ENCODE results near the gene AXIN1. TPM values are rescaled to one million over a fixed set of nuclear protein-coding genes. Genes with fewer than 3 reads are reported as not detected.

The AXIN1 gene
- total and polyA plus RNA-seq, 5 donors from 2014 or later = 1.1 to 45.2 (median 1.7) TPM

DNA sequence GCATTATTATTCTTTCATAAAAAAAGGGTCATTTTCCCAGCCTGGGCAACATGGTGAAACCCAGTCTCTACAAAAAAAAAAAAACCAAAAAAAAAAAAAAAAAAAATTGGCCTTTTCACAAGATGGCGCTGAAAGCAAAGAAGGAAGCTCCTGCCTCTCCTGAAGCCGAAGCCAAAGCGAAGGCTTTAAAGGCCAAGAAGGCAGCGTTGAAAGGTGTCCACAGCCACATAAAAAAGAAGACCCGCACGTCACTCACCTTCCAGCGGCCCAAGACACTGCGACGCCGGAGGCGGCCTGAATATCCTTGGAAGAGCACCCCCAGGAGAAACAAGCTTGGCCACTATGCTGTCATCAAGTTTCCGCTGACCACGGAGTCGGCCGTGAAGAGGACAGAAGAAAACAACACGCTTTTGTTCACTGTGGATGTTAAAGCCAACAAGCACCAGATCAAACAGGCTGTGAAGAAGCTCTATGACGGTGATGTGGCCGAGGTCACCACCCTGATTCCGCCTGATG lies 34.2 kb upstream of the AXIN1 start:
- Histone ChIP-seq H3K4me1 (ENCODE audit: control insufficient read depth, insufficient read depth, low read length, poor library complexity, severe bottlenecking) (peaks cover 19% of the 10 kb centered on the region), H3K9me3 (ENCODE audit: control insufficient read depth in 2 of 2, low read length in 2 of 2) (no peaks in the 10 kb centered on the region), H3K27ac (ENCODE audit: insufficient read depth, low read length, poor library complexity, severe bottlenecking) (no peak overlapping the region), H3K27me3 (ENCODE audit: control insufficient read depth, insufficient read depth, low read length) (no peaks in the 10 kb centered on the region), H3K36me3 (ENCODE audit: control insufficient read depth, insufficient read depth, low read length) (no peaks in the 10 kb centered on the region), H3K4me3 (ENCODE audit: low read depth, low read length) (no peak overlapping the region)
- DNase-seq (no peak), ATAC-seq (ENCODE audit: low read depth in 2 of 2) (no peak)
- H3K9me3 Mint-ChIP-seq = no peaks in the 10 kb centered on the region
- peak overlapping the region in 1 of 4 donors; percentile 33 for H3K4me3 Mint-ChIP-seq
- peaks cover 5 to 19% (median 9%) of the 10 kb centered on the region in 4 donors for H3K4me1 Mint-ChIP-seq
- H3K36me3 Mint-ChIP-seq = no peaks in the 10 kb centered on the region
- H3K27me3 Mint-ChIP-seq = peaks cover 5% of the 10 kb centered on the region
- H3K27ac Mint-ChIP-seq = no peak overlapping the region

DNA sequence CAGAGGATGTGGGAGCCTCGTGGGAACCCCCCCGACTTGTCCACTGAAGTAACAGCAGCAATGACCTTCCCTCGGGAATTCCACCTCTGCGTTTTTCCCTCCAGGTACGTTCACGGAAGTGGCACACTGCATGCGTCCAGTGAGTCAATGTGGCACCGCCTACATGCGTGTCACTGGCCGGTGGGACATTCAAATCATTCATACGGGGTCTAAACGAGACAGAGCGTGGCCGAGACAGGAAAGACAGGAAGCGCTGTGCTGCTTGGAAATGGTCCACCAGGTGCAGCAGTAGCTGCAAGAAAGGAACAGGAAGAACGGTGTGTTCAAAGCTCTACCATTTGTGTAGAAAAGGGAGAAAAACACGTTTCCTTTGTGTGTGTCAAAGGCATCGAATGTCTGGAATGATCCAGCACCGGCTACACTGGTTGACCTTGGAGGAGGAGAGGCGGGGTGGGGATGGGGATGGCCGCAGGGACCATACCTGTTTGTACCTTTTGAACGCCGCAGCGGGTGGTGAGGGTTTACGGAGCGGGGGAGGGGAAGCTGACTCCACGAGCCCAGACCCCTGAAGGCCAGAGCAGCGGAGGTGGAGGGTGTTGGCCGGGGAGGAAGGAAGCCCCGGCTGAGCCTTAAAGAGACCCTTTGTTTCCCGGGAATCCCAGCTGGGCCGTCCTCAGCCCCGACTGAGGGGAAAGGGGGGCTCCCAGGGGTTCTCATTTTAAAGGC lies 31.0 kb upstream of the AXIN1 start:
- Mint-ChIP-seq H3K4me1 (peaks cover 5 to 28% (median 5%) of the 10 kb centered on the region in 4 donors), H3K27me3 (no peaks in the 10 kb centered on the region)

DNA sequence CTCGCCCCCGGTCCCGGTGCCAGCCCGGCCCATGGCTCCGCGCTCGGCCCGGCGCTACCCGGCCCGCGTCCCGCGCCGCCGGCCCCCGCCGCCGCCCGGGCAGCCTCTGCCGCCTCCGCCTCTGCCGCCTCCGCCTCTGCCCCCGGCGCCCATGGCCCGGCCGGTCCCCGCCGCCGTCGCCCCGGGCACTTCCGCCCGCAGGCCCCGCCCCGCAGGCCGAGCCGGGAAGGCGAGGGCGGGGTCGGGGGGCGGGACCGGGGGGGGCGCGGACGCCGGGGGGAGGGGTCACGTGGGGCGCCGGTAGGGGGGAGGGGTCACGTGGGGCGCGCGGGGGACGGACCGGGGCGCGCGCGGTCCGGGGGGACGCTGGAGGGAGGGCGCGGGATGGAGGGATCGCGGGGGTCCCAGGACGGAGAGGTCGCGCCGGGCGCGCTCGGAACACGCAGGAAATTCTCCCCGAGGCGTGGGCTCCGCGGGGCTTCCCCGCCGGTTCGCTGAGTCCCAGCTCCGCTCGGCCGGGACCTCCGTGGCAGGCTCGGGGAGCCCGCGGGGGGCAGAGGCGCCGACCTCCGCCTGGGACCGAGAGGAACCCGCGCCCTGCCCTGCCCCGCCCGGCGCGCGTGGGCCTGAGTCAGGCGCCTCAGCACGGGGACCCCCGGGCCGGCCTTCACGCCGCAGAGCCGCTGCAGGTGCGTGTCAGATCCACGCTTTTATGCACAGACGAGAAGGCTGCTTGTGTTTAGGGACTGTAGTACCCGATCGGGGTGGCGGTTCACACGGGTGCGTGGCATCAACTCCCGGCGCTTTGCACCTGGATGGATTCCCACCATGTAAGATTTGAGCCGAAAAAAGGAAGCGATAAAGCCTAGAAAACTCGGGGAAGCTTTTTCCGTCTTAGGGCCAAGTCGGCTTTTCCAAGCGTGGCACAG lies 29.5 kb upstream of the AXIN1 start, which contains the start of gene PGAP6:
TSS of gene PGAP6 (minus strand) at position 190 of the 929 bp plus-strand sequence. CDS start at position 33, 157 bp downstream.
- H3K36me3 Mint-ChIP-seq = no peaks in the 10 kb centered on the region
- peak within 1 kb of the TSS; percentile 77 to 93 (median 87) for H3K27ac Mint-ChIP-seq
- peak within 1 kb of the TSS; percentile 67 for H3K4me3 ChIP-seq (ENCODE audit: low read depth, low read length)
- peak within 1 kb of the TSS; percentile 91 to 97 (median 95) for H3K4me3 Mint-ChIP-seq
- peak within 1 kb of the TSS; percentile 60 for H3K27ac ChIP-seq (ENCODE audit: insufficient read depth, low read length, poor library complexity, severe bottlenecking)
- H3K27me3 ChIP-seq (ENCODE audit: control insufficient read depth, insufficient read depth, low read length) = no peaks in the 10 kb centered on the region
- H3K27me3 Mint-ChIP-seq = no peaks in the 10 kb centered on the region
- peak; percentile 55 to 73 (median 63) for DNase-seq
- ATAC-seq (ENCODE audit: low read depth in 2 of 2) = peak; percentile 65 to 67
- peaks cover 5 to 28% (median 5%) of the 10 kb centered on the region in 4 donors for H3K4me1 Mint-ChIP-seq
- H3K9me3 ChIP-seq (ENCODE audit: control insufficient read depth in 2 of 2, low read length in 2 of 2) = no peaks in the 10 kb centered on the region
- H3K9me3 Mint-ChIP-seq = no peaks in the 10 kb centered on the region
- no peaks in the 10 kb centered on the region for H3K36me3 ChIP-seq (ENCODE audit: control insufficient read depth, insufficient read depth, low read length)
- H3K4me1 ChIP-seq (ENCODE audit: control insufficient read depth, insufficient read depth, low read length, poor library complexity, severe bottlenecking) = peaks cover 38% of the 10 kb centered on the region

More for the DNA sequence above, 31.0 kb upstream of the AXIN1 start:
- Histone ChIP-seq H3K27me3 (ENCODE audit: control insufficient read depth, insufficient read depth, low read length) (no peaks in the 10 kb centered on the region), H3K9me3 (ENCODE audit: control insufficient read depth in 2 of 2, low read length in 2 of 2) (no peaks in the 10 kb centered on the region), H3K27ac (ENCODE audit: insufficient read depth, low read length, poor library complexity, severe bottlenecking) (no peak overlapping the region), H3K36me3 (ENCODE audit: control insufficient read depth, insufficient read depth, low read length) (no peaks in the 10 kb centered on the region), H3K4me3 (ENCODE audit: low read depth, low read length) (peak overlapping the region; percentile 67), H3K4me1 (ENCODE audit: control insufficient read depth, insufficient read depth, low read length, poor library complexity, severe bottlenecking) (peaks cover 38% of the 10 kb centered on the region)
- ATAC-seq (ENCODE audit: low read depth in 2 of 2) = peak in 1 of 2 donors; percentile 26
- H3K36me3 Mint-ChIP-seq = no peaks in the 10 kb centered on the region
- no peaks in the 10 kb centered on the region for H3K9me3 Mint-ChIP-seq
- H3K4me3 Mint-ChIP-seq = peak overlapping the region; percentile 91 to 97 (median 95)
- DNase-seq = peak; percentile 28 to 42 (median 33)
- H3K27ac Mint-ChIP-seq = peak overlapping the region; percentile 74 to 95 (median 84)

DNA sequence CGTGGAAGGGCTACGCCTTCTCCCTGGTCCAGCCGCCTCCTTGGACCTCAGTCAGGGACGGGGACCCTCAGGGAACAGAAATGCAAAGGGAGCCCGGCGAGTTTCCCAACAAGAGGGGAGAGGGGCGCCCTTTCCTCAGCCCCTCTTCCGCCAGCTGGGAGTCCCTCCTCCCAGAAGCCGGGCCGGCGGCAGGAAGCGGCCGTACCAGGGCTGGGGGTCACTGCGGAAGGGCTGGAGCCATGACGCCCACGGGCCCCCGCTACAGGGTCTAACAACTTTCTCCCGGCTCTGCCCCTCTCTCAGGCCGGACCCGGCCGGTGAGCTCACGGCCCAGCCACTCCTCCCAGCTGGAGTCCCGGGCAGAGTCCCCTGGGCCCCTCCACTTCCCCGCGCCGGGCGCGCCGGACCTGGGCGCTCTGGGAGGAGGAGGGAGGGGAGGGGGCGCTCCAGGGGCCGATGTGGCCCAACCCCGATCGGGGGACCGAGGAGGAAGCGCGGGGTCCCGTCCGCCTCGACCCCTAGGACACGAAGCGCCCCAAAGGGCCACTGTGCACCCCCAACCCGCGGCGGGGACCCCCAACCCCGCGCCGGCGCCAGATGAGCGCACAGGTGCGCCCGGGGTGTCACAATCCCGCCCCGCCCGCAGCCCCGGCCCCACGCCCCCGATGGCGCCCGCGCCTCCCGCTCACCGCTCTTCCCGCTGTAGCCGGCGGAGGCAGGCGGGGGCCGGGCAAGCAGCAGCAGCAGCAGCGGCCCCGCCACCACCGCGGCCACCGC lies 28.7 kb upstream of the AXIN1 start:
- H3K27ac Mint-ChIP-seq = peak overlapping the region in 1 of 3 donors; percentile 77
- DNase-seq = peak in 1 of 3 donors; percentile 31

GRCh38 chr16:380762-381011 lies 28.2 kb upstream of the AXIN1 start:
- ATAC-seq (ENCODE audit: low read depth in 2 of 2) (no peak), DNase-seq (no peak)
- H3K9me3 Mint-ChIP-seq = no peaks in the 10 kb centered on the region
- no peaks in the 10 kb centered on the region for H3K36me3 Mint-ChIP-seq
- Histone ChIP-seq H3K4me3 (ENCODE audit: low read depth, low read length) (no peak overlapping the region), H3K9me3 (ENCODE audit: control insufficient read depth in 2 of 2, low read length in 2 of 2) (no peaks in the 10 kb centered on the region), H3K4me1 (ENCODE audit: control insufficient read depth, insufficient read depth, low read length, poor library complexity, severe bottlenecking) (peaks cover 38% of the 10 kb centered on the region), H3K27me3 (ENCODE audit: control insufficient read depth, insufficient read depth, low read length) (no peaks in the 10 kb centered on the region), H3K27ac (ENCODE audit: insufficient read depth, low read length, poor library complexity, severe bottlenecking) (no peak overlapping the region), H3K36me3 (ENCODE audit: control insufficient read depth, insufficient read depth, low read length) (peaks cover 5% of the 10 kb centered on the region)
- no peaks in the 10 kb centered on the region for H3K27me3 Mint-ChIP-seq
- H3K4me1 Mint-ChIP-seq = peaks cover 5 to 28% (median 5%) of the 10 kb centered on the region in 4 donors
- H3K27ac Mint-ChIP-seq = peak overlapping the region; percentile 43 to 77 (median 55)
- peak overlapping the region; percentile 84 to 93 (median 88) for H3K4me3 Mint-ChIP-seq

More for the DNA sequence above, 28.7 kb upstream of the AXIN1 start:
- H3K9me3 ChIP-seq (ENCODE audit: control insufficient read depth in 2 of 2, low read length in 2 of 2) = no peaks in the 10 kb centered on the region
- H3K27me3 Mint-ChIP-seq = no peaks in the 10 kb centered on the region
- H3K4me3 ChIP-seq (ENCODE audit: low read depth, low read length) = no peak overlapping the region
- H3K27me3 ChIP-seq (ENCODE audit: control insufficient read depth, insufficient read depth, low read length) = no peaks in the 10 kb centered on the region
- H3K36me3 ChIP-seq (ENCODE audit: control insufficient read depth, insufficient read depth, low read length) = peaks cover 5% of the 10 kb centered on the region
- no peaks in the 10 kb centered on the region for H3K9me3 Mint-ChIP-seq
- peak overlapping the region; percentile 60 for H3K27ac ChIP-seq (ENCODE audit: insufficient read depth, low read length, poor library complexity, severe bottlenecking)
- H3K4me1 Mint-ChIP-seq = peaks cover 5 to 28% (median 5%) of the 10 kb centered on the region in 4 donors
- H3K4me3 Mint-ChIP-seq = peak overlapping the region in 3 of 4 donors; percentile 75 to 84 (median 80)
- H3K36me3 Mint-ChIP-seq = no peaks in the 10 kb centered on the region
- H3K4me1 ChIP-seq (ENCODE audit: control insufficient read depth, insufficient read depth, low read length, poor library complexity, severe bottlenecking) = peaks cover 38% of the 10 kb centered on the region
- peak; percentile 3 to 23 for ATAC-seq (ENCODE audit: low read depth in 2 of 2)

- peak overlapping the region; percentile 43 to 77 (median 55) for H3K27ac Mint-ChIP-seq
- no peaks in the 10 kb centered on the region for H3K9me3 Mint-ChIP-seq
- no peaks in the 10 kb centered on the region for H3K36me3 Mint-ChIP-seq
- Histone ChIP-seq H3K4me3 (ENCODE audit: low read depth, low read length) (peak overlapping the region; percentile 51), H3K9me3 (ENCODE audit: control insufficient read depth in 2 of 2, low read length in 2 of 2) (no peaks in the 10 kb centered on the region), H3K36me3 (ENCODE audit: control insufficient read depth, insufficient read depth, low read length) (peaks cover 5% of the 10 kb centered on the region), H3K4me1 (ENCODE audit: control insufficient read depth, insufficient read depth, low read length, poor library complexity, severe bottlenecking) (peaks cover 38% of the 10 kb centered on the region), H3K27ac (ENCODE audit: insufficient read depth, low read length, poor library complexity, severe bottlenecking) (peak overlapping the region; percentile 41), H3K27me3 (ENCODE audit: control insufficient read depth, insufficient read depth, low read length) (no peaks in the 10 kb centered on the region)
- no peak for ATAC-seq (ENCODE audit: low read depth in 2 of 2)
- H3K4me3 Mint-ChIP-seq = peak overlapping the region; percentile 84 to 93 (median 88)
- H3K27me3 Mint-ChIP-seq = no peaks in the 10 kb centered on the region
- H3K4me1 Mint-ChIP-seq = peaks cover 5 to 28% (median 5%) of the 10 kb centered on the region in 4 donors
- no peak for DNase-seq
These were observed 27.6 kb upstream of the AXIN1 start for GRCh38 chr16:379961-380761.
